Liver (tissue), 3 donors: Measurements from ENCODE around the gene CASZ1.

Experiments
- CTCF ChIP-seq: fragments of 150-350 bp; IDR thresholded peaks from 2 replicates; pipeline ENCODE4 v1.5.1; 2017; ENCODE audit warnings: improper control_type of control experiment, low read depth, low read length; ENCODE audit not compliant: missing input control
- GABPA ChIP-seq, 2 donors: IDR thresholded peaks in 1 of 2; conservative IDR thresholded peaks in 1 of 2; 2 replicates each; pipeline ENCODE4 v1.6.1; 2016; ENCODE audit warnings: antibody characterized with exemption in 2 of 2, mild to moderate bottlenecking in 1 of 2, moderate library complexity in 1 of 2
- HNF4A ChIP-seq, 2 donors: conservative IDR thresholded peaks; 2 replicates each; pipeline ENCODE4 v1.6.1; 2016; ENCODE audit warnings: antibody characterized with exemption in 2 of 2, mild to moderate bottlenecking in 2 of 2
- JUND ChIP-seq, 2 donors: IDR thresholded peaks; 2 replicates each; pipeline ENCODE4 v1.6.1; 2016; ENCODE audit warnings: antibody characterized with exemption in 2 of 2
- MAX ChIP-seq: IDR thresholded peaks from 2 replicates; pipeline ENCODE4 v1.6.1; 2016; ENCODE audit warnings: antibody characterized with exemption
- donor health status: healthy.
- donor health status: healthy.

- TF ChIP-seq HNF4A (conservative IDR thresholded peaks at IDR 0.05), result no peak
- TF ChIP-seq CTCF, result no peak
- TF ChIP-seq MAX, result no peak
- no peak for TF ChIP-seq GABPA (IDR thresholded peaks at IDR 0.05 in 1 of 2, conservative IDR thresholded peaks at IDR 0.05 in 1 of 2)
- TF ChIP-seq JUND (IDR thresholded peaks at IDR 0.05), result no peak
Measured at GRCh38 chr1:10713614-10714013, 82.8 kb downstream of the CASZ1 start.
